RWPE1 (cell line): Measurements from ENCODE around the gene SLC9A1.
A peak's percentile ranks its signal among the peaks of the same experiment; 100 is the strongest.

ENCODE experiments used
- CTCF ChIA-PET: fragments of 350-600 bp; sonication (Branson Sonifier 250); formaldehyde crosslinking; extraction: SDS; loops from one replicate; lab custom pipeline; 2021; lab: Yijun Ruan, JAX
- POLR2A ChIA-PET: fragments of 400-600 bp; formaldehyde crosslinking; extraction: SDS; loops from one replicate; lab custom pipeline; 2020; ENCODE audit warnings: antibody characterized with exemption; ENCODE audit not compliant: low non-redundant PET; lab: Yijun Ruan, JAX
- DNase-seq: peaks from one replicate; pipeline ENCODE4 v3.0.0; 2012; ENCODE audit warnings: low spot score
- H3K27ac ChIP-seq: fragments of 450-650 bp; 2 replicates; pipeline ENCODE4 v1.5.1; 2017
- TF ChIP-seq, protein P1 (sequence below): fragments of 450-650 bp; conservative IDR thresholded peaks from 2 replicates; pipeline ENCODE4 v1.5.1; 2017; ENCODE audit warnings: low read depth, mild to moderate bottlenecking

The SLC9A1 gene

DNA sequence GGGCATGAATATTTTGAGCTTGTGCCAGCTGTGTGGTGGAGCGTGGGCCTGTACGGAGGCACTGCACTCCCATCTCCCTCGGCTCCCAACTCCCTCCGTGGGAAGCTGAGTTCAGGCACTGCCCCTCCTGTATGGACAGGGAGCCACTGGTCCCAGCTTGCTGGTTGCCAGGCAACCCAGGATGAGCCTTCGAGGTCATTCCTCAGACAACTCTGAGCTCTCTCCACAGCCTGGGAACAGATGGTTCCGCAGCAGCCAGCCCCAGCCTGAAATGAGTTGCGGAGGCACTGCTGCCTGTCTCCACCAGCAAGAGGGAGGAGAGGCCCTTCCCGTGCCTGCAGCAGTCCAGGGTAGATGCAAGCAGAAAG lies 83.9 kb downstream of the SLC9A1 start:
- DNase-seq: peak; percentile 16
- ChIA-PET POLR2A (no interaction called here), CTCF (interaction anchor here (0.5 to 2.5 kb wide), 4 partner anchors 18 to 150 kb away, joined by 3 to 12 read pairs (median 4); partner anchors contain the start of gene NUDC)
- peak overlapping the region; percentile 64 for H3K27ac ChIP-seq
- TF ChIP-seq, protein P1, sequence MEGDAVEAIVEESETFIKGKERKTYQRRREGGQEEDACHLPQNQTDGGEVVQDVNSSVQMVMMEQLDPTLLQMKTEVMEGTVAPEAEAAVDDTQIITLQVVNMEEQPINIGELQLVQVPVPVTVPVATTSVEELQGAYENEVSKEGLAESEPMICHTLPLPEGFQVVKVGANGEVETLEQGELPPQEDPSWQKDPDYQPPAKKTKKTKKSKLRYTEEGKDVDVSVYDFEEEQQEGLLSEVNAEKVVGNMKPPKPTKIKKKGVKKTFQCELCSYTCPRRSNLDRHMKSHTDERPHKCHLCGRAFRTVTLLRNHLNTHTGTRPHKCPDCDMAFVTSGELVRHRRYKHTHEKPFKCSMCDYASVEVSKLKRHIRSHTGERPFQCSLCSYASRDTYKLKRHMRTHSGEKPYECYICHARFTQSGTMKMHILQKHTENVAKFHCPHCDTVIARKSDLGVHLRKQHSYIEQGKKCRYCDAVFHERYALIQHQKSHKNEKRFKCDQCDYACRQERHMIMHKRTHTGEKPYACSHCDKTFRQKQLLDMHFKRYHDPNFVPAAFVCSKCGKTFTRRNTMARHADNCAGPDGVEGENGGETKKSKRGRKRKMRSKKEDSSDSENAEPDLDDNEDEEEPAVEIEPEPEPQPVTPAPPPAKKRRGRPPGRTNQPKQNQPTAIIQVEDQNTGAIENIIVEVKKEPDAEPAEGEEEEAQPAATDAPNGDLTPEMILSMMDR: no peak

DNA sequence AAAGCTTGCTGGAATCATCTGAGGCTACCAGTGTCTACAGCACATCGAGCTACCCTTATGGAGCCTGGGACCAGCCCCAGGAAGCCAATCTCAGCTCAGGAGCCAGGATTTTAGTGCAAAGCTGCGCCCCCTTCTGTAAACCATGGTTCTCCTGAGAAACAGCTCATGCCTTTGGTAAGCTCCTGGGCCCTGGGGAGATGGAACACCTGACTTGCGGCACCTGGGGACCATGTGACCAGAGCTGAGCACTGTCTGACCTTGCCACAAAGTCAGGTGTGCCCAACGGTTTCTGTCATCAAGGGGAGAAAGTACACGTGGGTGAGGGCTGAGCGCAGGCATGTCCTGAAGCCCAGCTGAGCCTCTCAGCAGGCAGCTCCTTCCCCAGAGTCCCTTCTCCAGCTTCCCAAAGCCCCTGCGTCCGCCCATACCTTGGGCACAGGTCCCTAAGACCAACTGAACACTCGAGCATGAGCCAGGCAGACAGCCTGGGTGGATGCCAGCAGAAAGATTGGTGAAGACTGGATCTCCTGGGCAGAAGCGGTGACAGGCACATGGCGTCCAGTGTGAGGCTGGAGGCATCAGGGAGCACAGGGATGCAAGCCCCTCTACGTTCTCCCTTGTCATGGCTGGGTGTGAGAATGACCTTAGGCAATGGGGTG lies 84.4 kb downstream of the SLC9A1 start:
- no peak for DNase-seq
- ChIA-PET CTCF (interaction anchor here (0.5 to 1.2 kb wide), 4 partner anchors 17 to 230 kb away, joined by 3 to 4 read pairs (median 3); partner anchors contain the start of gene NUDC), POLR2A (no interaction called here)
- H3K27ac ChIP-seq: peak overlapping the region; percentile 64
- TF ChIP-seq, protein P1: no peak

DNA sequence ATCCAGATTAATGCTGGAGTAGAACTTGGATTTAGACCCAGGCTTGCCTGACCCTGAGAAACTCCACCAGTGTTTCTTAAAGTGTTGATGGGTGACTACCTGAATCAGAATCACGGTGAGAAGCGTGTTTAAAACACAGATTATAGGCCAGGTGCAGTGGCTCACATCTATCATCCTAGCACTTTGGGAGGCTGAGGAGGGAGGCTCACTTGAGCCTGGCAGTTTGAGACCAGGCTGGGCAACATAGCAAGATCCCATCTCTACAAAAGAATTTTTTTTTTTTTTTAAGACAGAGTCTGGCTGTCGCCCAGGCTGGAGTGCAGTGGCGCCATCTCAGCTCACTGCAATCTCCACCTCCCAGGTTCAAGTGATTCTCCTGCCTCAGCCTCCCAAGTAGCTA lies 86.0 kb downstream of the SLC9A1 start:
- CTCF ChIA-PET: interaction anchor here (1.5 kb wide), 1 partner anchor 23 kb away, joined by 5 read pairs; no protein-coding TSS in a partner anchor
- DNase-seq: no peak
- TF ChIP-seq, protein P1: no peak
- H3K27ac ChIP-seq: no peak overlapping the region
- POLR2A ChIA-PET: no interaction called here

DNA sequence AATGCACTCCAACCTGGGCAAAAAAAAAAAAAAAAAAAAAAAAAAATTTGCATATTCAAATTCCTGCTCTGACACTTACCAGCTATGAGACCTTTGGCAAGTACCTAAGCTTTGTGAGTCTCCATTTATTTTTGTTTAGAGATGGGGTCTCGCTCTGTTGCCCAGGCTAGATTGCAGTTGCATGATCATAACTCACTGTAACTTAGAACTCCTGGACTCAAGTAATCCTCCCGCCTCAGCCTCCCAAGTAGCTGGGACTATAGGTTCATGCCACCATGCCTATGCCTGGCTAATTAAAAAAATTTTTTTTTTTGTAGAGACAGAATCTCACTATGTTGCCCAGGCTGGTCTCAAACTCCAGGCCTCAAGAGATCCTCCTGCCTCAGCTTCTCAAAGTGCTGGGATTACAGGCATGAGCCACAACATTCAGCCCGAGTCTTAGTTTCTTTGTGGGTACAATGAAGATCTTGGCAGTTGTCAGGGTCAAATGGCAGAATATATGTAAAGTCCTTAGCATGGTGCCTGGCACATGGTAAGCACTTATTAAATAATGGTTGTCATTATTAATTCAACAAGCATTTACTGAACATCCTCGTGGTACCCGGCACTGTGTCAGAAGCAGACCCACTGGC lies 88.8 kb downstream of the SLC9A1 start:
- ChIA-PET POLR2A (no interaction called here), CTCF (interaction anchor here (0.6 kb wide), 1 partner anchor 902 kb away, joined by 3 read pairs; no protein-coding TSS in a partner anchor)
- TF ChIP-seq, protein P1: no peak
- peak overlapping the region; percentile 53; the same call in 1 of the 2 replicates for H3K27ac ChIP-seq
- no peak for DNase-seq

DNA sequence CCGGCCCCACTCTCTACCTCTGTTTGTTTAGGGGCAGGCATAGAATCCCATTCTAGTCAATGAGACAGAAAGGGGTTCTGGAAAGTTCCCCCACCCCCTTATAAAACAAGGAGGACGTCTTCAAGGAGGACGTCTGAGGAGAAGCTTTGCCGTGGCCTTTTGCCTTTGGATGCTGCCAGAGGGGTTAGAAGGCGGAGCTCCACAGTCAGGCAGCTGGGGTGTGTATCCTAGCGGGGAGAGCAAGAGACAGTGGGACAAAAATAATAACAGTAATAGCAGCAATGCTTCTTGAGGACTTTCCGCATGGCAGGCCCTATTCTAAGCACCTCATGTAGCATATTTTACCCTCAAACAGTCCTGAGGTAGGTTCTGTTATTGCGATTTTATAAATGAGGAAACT lies 94.0 kb downstream of the SLC9A1 start:
- DNase-seq: no peak
- no peak overlapping the region for H3K27ac ChIP-seq
- CTCF ChIA-PET: interaction anchor here (0.6 to 1.5 kb wide), 2 partner anchors 16 to 29 kb away, joined by 6 read pairs; no protein-coding TSS in a partner anchor
- TF ChIP-seq, protein P1: no peak
- POLR2A ChIA-PET: no interaction called here

DNA sequence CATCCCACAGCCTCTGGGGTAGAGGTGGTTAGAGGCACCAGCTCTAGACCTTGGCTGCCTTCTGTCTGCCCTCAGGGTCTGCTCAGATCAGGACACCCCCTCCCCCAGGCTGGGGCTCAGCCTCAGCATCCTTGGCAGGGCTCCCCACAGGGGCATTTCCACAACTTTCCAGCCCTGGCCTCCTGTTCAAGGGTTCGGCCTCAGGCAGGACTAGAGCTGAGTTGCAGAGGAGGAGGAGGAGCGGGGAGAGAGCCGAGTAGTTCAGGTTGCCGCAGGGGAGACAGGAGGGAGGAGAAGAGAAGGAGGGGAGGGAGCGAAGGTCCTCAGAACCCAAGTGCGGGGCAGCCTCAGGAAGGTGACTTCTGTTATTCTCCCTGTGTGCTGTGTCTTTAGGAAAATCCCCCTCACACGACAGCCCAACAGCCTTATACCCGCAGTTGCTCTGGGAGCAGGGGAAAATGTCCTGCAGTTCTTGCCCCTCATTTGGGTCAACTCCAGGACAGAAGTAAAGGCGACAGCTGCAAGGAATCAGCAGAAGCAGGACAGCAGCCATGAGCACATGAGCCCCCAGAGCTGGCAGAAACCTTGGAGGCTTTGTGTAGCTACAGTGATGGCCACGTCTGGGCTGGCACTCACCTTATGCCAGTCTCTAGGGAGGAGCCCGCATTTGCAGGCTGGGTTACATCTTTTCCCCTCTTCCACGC lies 95.8 kb downstream of the SLC9A1 start:
- no peak for DNase-seq
- POLR2A ChIA-PET: no interaction called here
- CTCF ChIA-PET: interaction anchor here (0.7 to 1.0 kb wide), 2 partner anchors 14 to 30 kb away, joined by 3 to 6 read pairs; no protein-coding TSS in a partner anchor
- H3K27ac ChIP-seq: no peak overlapping the region
- TF ChIP-seq, protein P1: no peak
